HG03095 (cell line): Measurements from ENCODE around the gene CTSG.
"Not testable (repeated sequence)": the region's sequence is repeated elsewhere in the genome, so short reads cannot be mapped to it uniquely, and the experiment has no call there.

ENCODE experiments used
- ATAC-seq: cut with Tn5 transposase; IDR thresholded peaks from one replicate; pipeline ENCODE4 v1.9.1; 2021; ENCODE audit warnings: moderate library complexity; ENCODE audit not compliant: unreplicated experiment

CTSG gene

GRCh38 chr14:24576182-24576581, at the start of gene CTSG:
TSS of gene CTSG (minus strand) at chr14:24576250. CDS start at chr14:24576223, 27 bp downstream.
- ATAC-seq, result no peak

- ATAC-seq, result no peak
Observed at GRCh38 chr14:24613747-24614146, 37.7 kb upstream of the CTSG start.

- ATAC-seq, result no peak
Observed at GRCh38 chr14:24613241-24613640, 37.2 kb upstream of the CTSG start.

GRCh38 chr14:24612196-24612595, 36.1 kb upstream of the CTSG start:
- ATAC-seq, result no peak

- ATAC-seq, result no peak
Observed at GRCh38 chr14:24609655-24610344, 33.8 kb upstream of the CTSG start, which contains the start of gene GZMH. TSS of gene GZMH (minus strand) at chr14:24609685. CDS start at chr14:24609613, 72 bp downstream.

- no peak for ATAC-seq
Observed at GRCh38 chr14:24607635-24608514, 31.8 kb upstream of the CTSG start.

GRCh38 chr14:24607081-24607480, 31.0 kb upstream of the CTSG start:
- ATAC-seq, result no peak

- ATAC-seq, result no peak
Observed at GRCh38 chr14:24606297-24606696, 30.2 kb upstream of the CTSG start.

GRCh38 chr14:24605435-24606190, 29.6 kb upstream of the CTSG start:
- peak; percentile 85 for ATAC-seq

- ATAC-seq, result no peak
Observed at GRCh38 chr14:24597403-24597802, 21.4 kb upstream of the CTSG start.

- ATAC-seq, result no peak
Observed at GRCh38 chr14:24595073-24595808, 19.2 kb upstream of the CTSG start.

- not testable (repeated sequence) for ATAC-seq
Observed at GRCh38 chr14:24591004-24591403, 15.0 kb upstream of the CTSG start.

GRCh38 chr14:24584402-24584801, 8.4 kb upstream of the CTSG start:
- ATAC-seq, result not testable (repeated sequence)

- ATAC-seq, result no peak
Observed at GRCh38 chr14:24578558-24578957, 2.5 kb upstream of the CTSG start.

GRCh38 chr14:24576771-24577170, 721 bp upstream of the CTSG start:
- no peak for ATAC-seq

GRCh38 chr14:24574206-24574774, 1.8 kb downstream of the CTSG start:
- no peak for ATAC-seq

GRCh38 chr14:24566318-24566717, 9.7 kb downstream of the CTSG start:
- no peak for ATAC-seq

GRCh38 chr14:24565766-24566165, 10.3 kb downstream of the CTSG start:
- no peak for ATAC-seq

GRCh38 chr14:24563505-24563904, 12.5 kb downstream of the CTSG start:
- ATAC-seq, result no peak

GRCh38 chr14:24556756-24557155, 19.3 kb downstream of the CTSG start:
- no peak for ATAC-seq
